Activated CD4-positive, alpha-beta T cell treated with anti-CD3 and anti-CD28 coated beads for 24 hours (primary cell): ENCODE measurements around the gene SLC26A1.

Source experiments
- DNase-seq, 2 donors: peaks; one replicate each; pipeline ENCODE4 v3.0.0-alpha.2; 2020; ENCODE audit warnings: low read depth in 2 of 2

Gene SLC26A1

GRCh38 chr4:1029529-1029928 lies 36.3 kb upstream of the SLC26A1 start:
- DNase-seq = no peak

GRCh38 chr4:1028574-1029220 lies 35.5 kb upstream of the SLC26A1 start:
- DNase-seq = no peak

- DNase-seq = no peak
Measured at GRCh38 chr4:1027915-1028238, 34.7 kb upstream of the SLC26A1 start.

GRCh38 chr4:1027219-1027914 lies 34.2 kb upstream of the SLC26A1 start:
- no peak for DNase-seq

- peak in 1 of 2 donors; percentile 29 for DNase-seq
Measured at GRCh38 chr4:1026115-1026514, 32.9 kb upstream of the SLC26A1 start.

- DNase-seq = no peak
Measured at GRCh38 chr4:1024882-1025545, 31.8 kb upstream of the SLC26A1 start.

- no peak for DNase-seq
Measured at GRCh38 chr4:1023895-1024740, 30.9 kb upstream of the SLC26A1 start.

- DNase-seq = no peak
Measured at GRCh38 chr4:1023075-1023640, 30.0 kb upstream of the SLC26A1 start.

GRCh38 chr4:1022739-1023066 lies 29.5 kb upstream of the SLC26A1 start:
- DNase-seq = no peak

GRCh38 chr4:1022051-1022738 lies 29.0 kb upstream of the SLC26A1 start:
- DNase-seq = no peak

- no peak for DNase-seq
Measured at GRCh38 chr4:1021386-1022050, 28.3 kb upstream of the SLC26A1 start.

GRCh38 chr4:1019729-1020470 lies 26.7 kb upstream of the SLC26A1 start:
- DNase-seq = no peak

GRCh38 chr4:1019320-1019719 lies 26.1 kb upstream of the SLC26A1 start:
- DNase-seq = no peak

GRCh38 chr4:1018147-1019020 lies 25.2 kb upstream of the SLC26A1 start:
- no peak for DNase-seq

- DNase-seq = no peak
Measured at GRCh38 chr4:1017706-1018105, 24.5 kb upstream of the SLC26A1 start.

- no peak for DNase-seq
Measured at GRCh38 chr4:1017211-1017610, 24.0 kb upstream of the SLC26A1 start.

GRCh38 chr4:1015746-1016145 lies 22.5 kb upstream of the SLC26A1 start:
- DNase-seq = no peak

- no peak for DNase-seq
Measured at GRCh38 chr4:1015179-1015578, 22.0 kb upstream of the SLC26A1 start.
